HG03342 (cell line): ENCODE results near the gene RAB36.
"Not testable (repeated sequence)": the region's sequence is repeated elsewhere in the genome, so short reads cannot be mapped to it uniquely, and the experiment has no call there.

ENCODE experiments used
- ATAC-seq: cut with Tn5 transposase; IDR thresholded peaks from one replicate; pipeline ENCODE4 v1.9.1; 2021; ENCODE audit warnings: mild to moderate bottlenecking, moderate library complexity; ENCODE audit not compliant: unreplicated experiment

The RAB36 gene

DNA sequence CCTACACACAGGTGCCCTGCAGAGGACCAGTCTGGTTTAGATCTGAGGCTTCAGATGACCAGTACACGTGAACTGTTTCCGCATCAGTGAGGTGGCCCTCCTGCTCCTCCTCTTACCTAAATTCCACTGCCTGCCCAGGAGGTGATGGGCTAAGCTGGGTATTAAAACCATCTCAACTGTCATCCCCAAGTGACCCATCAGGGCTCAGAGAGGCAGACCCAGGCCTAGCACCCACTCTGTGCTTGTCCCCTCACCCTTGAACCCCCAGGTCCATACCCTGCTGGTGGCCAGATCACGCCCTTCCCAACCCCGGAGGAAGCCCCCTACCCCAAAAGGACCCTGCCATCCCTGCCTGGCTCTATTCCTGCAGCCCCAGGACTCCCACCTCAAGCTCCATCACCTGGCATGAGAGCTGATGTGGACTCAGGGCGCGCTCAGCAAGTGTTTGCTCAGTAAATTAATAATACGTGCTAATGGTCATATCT is 24.8 kb upstream of the RAB36 start:
- no peak for ATAC-seq

DNA sequence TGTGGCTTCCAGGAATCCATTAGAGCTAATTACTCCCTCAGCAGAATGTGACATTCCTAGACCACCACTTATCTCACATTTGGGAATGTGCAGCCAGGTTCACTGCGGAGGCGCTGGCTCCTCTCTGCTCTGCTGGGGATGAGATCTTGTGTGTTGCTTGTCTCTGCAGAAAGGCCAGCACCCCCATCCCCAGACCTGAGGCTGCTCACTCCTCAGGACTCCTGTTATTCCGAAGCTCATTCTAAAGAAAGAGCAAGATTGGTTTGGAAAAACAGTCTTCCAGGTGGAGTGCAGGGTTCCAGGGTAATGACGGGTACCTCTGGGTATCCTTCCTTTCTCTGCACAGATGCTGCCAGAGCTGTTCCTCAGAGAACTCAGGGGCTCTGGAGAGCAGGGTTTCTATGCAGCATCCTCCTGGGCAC is 24.3 kb upstream of the RAB36 start:
- no peak for ATAC-seq

DNA sequence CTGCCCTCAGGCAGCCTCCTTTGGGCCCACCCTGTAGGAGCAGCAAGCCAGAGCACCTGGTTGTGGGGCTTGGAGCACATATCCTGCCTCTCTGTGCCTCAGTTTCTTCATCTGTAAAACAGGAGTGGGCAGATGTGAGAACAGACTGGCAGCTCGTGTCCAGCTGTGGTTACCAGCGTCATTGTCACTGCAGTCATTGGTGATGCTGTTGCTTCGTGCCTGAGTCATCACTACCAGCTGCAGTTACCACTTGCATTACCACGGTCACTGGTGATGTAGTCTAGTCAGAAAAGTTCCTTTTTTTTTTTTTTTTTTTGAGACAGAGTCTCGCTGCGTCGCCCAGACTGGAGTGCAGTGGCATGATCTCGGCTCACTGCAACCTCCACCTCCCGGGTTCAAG is 23.9 kb upstream of the RAB36 start:
- ATAC-seq, result no peak

DNA sequence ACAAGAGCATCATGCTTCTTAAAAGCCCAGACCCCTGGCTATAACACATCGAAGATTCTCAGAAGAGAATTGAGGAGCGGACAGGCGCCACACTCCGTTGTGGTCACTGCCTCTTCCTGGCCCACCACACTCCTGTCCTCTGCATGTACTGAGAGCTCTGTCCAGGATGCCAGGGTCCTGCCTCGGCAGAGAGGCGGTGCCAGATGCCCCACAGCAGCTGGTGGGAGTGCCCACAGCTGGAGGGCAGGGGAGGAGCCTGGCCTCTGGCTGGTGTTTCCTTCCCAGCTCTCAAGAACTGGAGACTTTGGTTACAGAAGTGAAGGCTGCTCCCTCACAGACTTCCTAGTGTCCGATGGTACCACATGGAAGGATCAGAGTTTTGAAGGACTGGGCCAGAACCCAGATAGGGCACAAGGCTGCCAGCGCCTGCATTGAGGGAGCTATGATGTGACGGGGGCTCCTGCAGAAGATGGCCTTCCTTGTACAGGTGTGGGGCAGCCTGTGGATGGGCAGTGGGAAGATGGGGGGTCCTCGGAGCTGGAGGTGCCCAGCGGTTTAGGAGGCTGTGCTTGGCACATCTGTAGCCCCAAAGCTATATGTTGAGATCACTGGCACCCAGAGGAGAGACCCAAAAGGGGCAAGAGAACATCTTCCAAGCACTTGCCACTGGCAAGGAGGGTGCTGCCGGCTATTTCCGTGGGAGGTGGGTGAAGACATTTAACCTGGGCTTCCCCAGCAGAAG is 22.9 kb upstream of the RAB36 start:
- ATAC-seq, result no peak

DNA sequence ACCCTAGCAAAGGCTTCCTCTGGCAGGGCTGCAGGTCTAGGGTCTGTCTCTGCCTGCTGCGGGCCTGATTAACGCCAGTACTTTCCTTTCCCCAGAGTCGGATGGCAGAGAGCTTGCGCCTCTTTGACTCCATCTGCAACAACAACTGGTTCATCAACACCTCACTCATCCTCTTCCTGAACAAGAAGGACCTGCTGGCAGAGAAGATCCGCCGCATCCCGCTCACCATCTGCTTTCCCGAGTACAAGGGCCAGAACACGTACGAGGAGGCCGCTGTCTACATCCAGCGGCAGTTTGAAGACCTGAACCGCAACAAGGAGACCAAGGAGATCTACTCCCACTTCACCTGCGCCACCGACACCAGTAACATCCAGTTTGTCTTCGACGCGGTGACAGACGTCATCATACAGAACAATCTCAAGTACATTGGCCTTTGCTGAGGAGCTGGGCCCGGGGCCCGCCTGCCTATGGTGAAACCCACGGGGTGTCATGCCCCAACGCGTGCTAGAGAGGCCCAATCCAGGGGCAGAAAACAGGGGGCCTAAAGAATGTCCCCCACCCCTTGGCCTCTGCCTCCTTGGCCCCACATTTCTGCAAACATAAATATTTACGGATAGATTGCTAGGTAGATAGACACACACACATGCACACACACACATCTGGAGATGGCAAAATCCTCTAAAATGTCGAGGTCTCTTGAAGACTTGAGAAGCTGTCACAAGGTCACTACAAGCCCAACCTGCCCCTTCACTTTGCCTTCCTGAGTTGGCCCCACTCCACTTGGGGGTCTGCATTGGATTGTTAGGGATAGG is 22.1 kb upstream of the RAB36 start:
- ATAC-seq, result no peak

DNA sequence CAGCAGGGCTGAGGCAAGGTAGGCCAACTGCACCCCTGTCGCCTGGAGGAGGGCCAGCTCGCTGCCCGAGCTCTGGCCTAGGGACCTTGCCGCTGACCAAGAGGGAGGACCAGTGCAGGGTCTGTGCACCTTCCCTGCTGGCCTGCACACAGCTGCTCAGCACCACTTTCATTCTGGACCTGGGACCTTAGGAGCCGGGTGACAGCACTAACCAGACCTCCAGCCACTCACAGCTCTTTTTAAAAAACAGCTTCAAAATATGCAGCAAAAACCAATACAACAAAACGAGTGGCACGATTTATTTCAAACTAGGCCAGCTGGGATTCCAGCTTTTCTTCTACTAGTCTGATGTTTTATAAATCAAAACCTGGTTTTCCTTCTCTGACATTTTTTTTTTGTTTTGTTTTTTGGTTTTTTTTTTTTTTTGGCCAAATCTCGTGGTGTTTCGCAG is 21.4 kb upstream of the RAB36 start:
- no peak for ATAC-seq

DNA sequence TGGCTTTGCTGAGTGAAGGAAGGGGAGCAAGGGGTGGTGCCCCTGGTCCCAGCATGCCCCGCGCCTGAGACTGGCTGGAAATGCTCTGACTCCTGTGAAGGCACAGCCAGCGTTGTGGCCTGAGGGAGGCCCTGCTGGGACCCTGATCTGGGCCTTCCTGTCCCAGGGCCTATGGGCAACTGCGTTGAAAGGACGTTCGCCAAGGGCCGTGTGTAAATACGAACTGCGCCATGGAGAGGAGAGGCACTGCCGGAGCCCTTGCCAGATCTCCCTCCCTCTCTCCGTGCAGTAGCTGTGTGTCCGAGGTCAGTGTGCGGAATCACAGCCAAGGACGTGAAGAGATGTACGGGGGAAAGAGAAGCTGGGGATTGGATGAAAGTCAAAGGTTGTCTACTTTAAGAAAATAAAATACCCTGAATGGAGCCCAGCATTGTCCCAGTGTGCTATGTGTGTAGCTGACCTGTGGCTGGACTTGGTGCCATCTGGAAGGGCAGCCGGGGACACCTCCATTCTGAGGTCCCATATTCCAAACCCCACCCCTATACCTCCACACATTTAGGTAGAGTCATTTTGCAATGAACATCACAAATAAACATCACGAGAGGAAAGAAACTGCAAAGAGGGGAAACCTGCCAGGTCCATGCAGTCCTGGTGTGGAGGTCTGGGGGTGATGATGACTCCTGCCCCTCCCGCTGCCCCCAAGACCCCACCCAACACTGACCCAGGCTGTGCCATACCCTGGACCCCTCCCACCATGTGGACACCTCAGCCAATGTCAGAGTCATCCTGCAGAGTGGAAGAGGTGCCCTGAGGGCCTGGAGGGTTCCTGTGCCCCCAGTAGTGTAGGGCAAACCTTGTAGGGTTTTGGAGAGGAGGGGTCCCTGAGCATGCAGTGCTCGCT is 20.4 kb upstream of the RAB36 start:
- ATAC-seq, result no peak

DNA sequence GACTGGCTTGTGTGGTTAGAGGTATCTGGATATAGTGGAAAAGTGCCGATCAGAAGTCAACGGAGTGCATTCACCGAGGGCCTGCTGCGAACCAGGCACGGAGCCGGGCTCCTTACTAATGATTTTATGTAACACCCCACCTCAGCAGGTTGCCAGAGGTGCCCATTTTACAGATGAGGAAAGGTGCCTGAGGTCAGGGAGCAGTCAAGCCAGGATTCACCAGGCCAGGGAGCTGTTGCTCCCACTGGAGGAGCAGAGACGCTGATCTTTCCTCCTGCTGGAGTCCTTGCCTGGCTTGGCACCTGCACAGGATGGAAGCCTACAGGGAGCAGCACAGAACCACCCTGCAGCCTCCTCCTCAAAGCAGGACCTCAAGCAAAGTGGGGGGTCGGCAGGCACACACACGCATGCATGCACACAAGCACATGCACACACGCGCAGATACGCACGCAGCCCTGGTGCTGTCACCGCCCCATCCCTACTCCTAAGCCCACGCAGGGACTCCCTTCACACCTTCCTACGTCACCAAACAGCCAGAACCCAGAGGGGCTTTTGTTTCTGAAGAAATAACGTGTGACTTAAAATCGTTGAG is 19.7 kb upstream of the RAB36 start:
- ATAC-seq, result no peak

DNA sequence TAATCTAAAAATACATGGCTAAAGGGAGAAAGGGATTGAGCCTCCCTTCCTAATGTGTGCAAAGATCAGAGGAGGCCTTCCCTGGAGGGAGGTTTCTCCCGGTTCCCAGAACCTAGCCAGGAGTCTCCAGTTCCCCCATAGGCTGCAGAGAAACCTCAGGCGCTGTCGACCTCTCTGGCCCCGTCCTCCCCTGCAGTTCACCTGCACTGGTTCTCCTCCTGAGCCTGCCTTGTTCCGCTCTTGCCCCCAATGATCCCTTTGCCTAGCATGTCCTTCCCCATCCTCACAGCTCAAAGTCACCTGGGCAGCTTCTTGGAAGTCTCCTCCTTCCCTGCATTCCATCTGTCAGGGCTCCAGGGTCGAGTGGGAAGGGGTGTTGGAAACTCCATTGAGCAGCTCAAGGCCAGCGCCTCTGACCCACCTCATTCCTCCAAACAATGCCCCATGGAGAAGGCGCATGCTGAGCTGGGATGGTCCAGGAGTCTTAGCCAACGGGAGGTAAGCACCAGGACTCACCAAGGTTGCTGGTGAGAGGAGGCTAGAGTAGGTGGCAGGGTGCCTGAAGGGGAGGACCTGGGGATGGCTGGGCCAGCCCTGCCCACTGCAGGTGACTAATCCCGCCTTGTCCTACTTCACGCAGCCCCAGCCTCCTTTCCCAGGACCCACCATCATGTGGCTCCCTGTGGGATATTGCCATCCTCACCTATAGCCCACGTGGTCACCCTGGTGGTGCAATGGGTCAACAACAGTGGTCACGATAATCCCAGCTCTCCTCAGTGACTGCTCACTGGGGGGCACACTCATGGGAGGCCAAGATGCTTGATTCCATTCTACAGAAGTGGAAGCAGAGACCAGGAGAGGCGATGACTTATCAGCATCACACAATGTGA is 18.9 kb upstream of the RAB36 start:
- ATAC-seq, result no peak

DNA sequence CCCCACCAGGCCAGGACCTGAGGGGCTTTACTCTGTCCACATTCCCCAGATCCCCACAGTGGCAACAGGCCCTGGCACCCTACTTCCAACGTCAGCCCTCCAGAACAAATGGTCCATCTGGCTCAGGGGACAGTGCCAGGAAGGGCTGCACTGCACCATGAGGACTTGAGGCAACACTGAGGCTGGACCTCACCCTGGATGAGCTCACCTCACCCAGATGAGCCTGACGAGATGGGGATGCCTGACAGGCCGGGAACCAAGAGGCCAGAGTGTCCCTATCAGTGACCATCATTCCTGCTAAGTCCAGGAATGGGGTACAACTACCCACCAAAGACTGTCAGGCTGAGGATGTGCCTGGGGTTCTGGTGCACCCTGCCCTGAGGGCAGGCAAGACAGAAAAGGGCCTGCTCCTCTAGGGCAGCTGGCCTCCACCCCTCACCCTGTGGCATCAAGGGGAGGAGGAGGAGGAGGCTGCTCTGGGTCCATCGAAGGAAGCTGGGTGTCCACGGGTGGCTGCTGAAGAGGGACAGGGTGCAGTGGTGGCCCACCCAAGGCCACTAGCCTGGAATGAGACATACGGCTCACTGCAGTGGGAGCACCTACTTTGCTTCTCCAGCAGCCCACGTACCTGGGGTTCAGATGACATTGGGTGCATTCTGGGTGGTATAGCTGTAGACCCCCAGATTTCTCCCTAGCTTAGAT is 18.1 kb upstream of the RAB36 start:
- no peak for ATAC-seq

DNA sequence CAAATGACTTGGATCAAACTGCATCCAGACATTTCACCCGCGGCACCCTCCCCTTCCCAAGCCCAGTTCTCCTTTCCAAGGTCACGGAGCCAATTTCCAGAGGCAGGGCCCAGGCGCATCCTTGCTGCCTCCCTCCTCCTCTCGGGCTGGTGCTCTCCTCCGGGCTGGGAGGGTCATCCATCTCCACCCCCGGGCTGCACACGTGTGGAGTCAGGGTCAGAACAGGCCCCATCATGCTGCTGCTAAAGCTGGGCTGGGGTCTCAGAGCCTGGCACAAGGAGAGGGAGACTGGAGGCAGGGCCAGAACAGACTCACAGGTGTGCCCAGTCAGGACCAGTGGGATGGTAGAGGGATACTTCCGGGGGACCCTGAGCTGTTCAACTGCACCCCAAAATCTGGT is 17.5 kb upstream of the RAB36 start:
- no peak for ATAC-seq

DNA sequence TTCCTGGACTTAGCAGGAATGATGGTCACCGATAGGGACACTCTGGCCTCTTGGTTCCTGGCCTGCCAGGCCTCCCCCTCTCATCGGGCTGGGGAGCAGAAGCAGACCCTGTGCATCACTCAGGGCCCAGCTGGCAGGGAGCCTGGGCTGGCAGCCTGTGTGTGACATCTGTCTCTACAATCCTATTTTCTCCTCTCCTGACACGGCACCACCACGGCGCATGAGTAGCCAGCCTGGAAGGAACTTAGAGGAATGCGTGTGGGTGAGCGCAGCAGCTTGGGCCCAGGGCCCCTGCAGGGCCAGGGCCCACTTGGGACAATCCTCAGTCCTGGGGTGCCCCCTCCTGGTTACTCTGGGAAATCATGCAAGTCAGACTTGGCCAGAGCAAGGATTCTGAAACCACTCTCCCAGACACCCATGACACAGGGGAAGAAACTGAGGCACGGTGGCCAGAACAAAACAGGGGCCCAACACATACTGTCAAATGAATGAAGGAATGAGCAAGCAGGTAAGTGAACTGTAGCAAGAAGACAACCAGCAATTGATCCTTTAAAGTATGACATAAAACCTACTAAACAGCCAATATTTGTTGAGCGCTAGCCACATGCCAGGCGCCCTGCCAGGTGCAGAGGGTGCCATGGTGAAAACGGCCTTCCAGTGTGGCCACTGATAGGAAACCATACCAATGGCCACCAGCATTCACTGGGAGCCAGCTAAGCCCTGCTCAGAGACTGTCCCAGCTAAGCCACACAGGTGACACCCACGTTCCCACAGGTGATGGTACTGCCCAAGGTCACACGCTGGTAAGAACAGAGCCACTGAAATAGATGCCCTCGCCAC is 16.8 kb upstream of the RAB36 start:
- no peak for ATAC-seq

DNA sequence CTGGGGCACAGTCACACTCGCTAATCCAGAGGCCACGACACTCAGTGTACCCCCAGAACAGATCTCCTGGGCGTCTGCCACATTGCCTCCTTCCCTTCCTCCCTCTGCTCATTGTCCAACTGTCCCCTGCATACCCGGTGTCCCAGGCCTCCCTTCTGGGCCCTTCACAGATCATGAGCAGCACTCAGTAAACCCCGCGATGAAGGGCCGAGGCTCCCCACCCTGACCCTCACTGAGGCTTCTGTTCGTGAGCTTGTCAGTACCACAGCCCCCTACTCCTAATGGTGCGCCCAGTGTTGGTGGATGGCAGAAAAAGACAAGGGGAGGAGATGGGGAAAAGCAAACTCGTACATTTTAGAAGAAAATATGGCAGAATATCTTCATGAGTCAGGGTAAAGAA is 16.1 kb upstream of the RAB36 start:
- ATAC-seq, result no peak

DNA sequence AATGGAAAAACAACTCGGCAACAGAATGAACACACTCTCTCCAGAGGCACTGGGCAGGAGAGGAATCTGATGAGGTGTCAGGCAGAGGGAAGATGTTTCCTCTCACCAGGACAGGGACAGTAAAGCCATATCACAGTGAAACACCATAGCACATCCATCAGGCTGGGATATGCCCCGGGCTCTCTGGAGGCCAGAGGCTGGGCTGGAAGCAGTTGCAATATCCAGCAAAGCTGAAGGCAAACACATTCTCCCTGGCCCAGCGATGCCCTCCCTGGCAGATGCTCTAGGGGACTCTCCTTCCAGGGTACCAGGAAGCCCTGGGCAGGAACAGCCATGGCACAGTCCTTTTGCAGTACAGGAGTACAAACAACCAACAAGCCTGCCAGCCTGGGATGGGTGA is 14.6 kb upstream of the RAB36 start:
- no peak for ATAC-seq

DNA sequence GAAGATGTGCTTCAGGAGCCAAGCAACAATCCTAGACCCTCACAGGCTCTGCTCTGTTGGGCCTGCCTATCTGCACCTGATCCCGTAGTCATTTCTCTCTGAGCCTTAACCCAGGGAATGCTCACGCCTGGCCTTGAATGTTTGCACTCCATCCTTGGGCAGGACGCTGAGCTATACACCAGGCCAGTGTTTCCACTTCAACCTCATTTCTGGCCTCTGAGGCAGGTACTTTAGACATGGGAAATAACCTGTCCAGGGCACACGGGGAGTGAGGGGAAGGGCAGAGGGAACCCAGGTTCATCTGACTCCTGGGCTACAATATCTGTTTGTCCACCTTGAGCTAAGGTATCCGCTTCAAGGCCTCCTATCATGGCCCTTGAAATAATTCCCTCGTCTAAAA is 13.3 kb upstream of the RAB36 start:
- no peak for ATAC-seq

DNA sequence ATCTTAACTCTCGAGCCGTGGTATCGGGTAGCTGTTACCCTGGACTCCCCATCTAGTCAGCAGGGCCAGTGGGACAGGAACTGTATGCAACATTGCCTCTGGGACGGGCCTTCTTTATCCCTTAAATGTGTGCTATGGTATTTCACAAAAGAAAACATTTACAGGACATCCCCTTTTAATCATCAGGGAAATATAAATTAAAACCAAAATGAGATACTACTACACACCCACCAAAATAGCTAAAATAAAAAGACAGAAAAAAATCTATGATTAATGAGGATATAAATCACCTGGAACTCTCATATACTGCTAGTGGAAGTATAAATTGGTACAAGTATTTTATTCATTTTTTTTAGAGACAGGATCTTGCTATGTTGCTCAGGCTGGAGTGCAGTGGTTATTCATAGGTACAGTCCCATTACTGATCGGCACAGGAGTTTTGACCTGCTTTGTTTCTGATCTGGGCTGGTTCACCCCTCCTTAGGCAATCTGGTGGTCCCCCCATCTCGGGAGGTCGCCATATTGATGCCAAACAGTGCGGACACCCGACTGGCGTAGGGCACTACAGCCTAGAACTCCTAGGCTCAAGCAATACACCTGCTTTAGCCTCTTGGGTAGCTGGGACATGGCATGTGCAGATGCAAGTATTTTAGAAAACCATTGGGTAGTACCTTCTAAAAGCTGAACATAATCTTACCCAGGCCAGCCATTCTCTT is 12.7 kb upstream of the RAB36 start:
- ATAC-seq, result no peak

DNA sequence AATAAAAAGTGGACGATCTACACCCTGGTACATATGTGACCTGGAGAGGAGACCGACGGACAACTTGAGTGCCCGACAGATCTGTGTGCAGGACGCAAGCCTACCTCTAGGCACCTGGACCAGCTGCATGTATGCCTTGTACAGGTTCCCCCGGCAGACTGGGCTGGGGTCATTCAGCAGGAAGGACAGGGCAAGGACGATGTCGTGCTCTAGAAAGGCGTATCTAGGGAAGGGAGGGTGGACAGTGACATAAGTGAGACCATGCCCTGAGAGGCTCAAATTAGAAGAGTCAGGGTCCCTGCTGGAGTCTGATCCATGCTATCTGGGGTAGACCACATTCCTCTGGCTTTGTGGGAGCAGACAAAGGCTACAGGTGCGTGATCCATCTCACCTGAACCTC is 11.4 kb upstream of the RAB36 start:
- no peak for ATAC-seq

DNA sequence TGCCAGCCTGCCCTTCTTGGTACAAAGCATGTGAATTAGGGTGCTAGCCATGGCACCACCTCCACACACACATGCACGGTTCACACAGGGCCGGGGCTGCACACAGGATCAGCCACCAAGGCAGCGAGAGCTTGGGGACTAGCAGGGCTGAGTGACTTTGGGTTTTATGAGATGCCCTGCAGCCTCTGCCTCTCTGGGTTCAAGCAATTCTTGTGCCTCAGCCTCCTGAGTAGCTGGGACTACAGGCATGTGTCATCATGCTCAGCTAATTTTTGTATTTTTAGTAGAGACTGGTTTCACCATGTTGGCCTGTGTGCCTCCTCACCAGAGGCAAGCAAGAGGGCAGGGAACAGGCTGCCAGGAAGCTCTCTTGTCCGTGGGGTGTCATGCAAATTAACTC is 8.3 kb upstream of the RAB36 start:
- ATAC-seq, result not testable (repeated sequence)
